COR-L47 (cell line): ENCODE measurements around the gene DCDC1.

Experiments used
- DNase-seq: peaks from one replicate; lab custom pipeline; 2025; lab: John Stamatoyannopoulos, UW

Gene DCDC1

DNA sequence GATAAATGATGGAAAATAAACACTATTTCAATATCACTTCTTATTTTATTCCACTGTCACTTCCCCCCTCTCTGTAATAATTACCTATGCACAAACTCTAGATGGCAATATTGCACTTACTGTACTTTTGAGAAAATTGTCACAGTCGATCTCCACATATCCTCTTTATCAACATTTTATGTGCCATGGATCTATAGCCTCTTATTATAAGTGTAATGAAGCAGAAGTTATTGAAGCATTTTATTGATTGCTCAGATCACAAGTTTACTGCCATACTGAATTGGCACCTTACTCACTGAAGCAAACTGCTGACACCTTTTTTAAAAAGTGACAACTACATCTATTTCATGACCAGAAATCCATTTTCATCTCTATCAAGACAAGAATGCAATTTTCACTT, 133.4 kb downstream of the DCDC1 start:
- DNase-seq: peak; percentile 32

DNA sequence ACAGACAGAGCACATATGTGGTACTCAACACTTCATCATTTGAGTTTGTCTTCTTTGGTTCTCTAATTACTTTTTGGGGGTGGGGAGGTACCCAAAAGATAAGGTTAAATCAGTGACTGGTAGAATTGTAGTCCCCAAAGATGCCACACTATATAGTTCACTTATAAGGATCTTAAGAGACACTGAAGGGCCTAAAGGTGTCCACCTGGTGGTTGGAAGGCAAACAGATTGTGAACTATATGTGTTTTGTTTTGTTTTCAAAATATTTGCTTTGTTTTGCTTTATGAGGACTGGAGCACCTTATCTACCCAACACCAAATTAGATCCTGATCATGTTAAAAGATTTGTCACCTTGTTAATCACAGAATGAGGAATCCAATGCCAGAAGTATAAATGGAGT, 136.1 kb downstream of the DCDC1 start:
- peak; percentile 42 for DNase-seq

DNA sequence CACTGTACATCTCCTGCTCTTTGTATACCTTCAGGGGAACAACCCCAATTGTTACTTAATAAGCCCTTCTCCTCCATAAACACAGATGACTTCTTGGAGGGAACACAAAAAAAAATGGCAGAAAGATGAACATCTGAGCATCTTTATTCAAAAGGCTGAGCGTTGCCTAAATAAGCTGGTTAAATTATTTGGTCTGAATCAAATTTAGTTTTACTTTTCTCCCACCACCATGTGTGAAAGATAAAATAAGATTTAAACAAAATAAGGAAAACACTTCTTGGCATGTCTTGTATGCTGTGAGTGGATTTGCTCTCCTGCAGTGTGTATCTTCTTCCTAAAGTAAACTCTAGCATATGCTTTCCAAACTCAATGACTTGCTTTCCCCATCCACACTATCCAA, 137.9 kb downstream of the DCDC1 start:
- DNase-seq: no peak

DNA sequence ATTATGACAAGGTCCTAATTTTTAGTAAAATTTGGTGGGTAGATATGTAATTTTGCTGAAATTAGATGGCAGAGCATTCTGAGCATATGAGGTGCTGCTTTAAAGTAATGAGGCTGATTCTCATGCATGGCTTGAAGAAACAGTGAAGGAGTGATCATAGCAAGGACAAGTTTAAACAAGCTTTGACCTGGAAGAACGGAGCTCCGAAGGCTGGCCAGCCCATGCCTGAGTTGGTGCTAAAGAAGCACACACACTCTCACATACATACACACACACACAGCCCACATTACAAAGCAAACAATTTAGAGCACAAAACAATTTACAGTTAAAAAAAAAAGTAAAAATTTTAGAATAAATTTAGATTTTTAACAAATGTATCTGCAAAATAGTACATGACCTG, 150.7 kb downstream of the DCDC1 start:
- DNase-seq: no peak

DNA sequence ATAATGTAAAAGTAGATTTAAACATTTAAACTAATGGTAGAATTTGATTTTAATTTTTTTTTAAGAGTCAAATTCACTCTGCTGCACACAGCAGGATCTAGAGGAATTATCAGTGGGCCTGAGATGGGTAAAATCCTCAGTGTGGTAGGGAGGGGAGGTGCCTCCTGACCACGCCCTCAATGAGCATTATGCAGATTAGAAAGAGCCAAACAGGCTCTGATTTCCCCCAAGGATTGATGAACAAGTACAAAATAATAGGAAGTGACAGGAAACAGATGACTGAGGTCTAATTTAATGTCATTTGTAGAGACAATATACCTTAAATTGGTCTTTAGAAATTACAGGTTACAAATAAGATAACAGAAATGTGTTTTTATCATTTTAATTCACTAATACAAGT, 155.2 kb downstream of the DCDC1 start:
- DNase-seq: no peak

DNA sequence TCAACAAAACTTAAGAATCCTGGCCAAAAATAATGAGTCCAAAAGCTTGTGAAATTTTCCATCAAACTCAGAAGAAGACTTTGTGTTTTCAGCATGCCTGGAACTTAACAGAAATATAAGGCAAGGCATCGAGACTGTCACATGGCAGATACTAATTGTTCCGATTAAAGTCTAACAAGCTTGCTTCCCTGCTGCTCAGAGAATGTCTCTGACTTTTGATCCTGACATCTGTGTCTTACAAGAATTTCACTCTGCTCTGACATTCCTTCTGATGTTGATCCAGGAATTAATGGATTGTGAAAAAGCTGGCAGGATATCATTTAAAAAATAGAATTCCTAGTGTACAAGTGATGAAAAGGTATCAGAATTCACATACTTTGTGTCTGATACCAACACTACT, 170.2 kb downstream of the DCDC1 start:
- no peak for DNase-seq

DNA sequence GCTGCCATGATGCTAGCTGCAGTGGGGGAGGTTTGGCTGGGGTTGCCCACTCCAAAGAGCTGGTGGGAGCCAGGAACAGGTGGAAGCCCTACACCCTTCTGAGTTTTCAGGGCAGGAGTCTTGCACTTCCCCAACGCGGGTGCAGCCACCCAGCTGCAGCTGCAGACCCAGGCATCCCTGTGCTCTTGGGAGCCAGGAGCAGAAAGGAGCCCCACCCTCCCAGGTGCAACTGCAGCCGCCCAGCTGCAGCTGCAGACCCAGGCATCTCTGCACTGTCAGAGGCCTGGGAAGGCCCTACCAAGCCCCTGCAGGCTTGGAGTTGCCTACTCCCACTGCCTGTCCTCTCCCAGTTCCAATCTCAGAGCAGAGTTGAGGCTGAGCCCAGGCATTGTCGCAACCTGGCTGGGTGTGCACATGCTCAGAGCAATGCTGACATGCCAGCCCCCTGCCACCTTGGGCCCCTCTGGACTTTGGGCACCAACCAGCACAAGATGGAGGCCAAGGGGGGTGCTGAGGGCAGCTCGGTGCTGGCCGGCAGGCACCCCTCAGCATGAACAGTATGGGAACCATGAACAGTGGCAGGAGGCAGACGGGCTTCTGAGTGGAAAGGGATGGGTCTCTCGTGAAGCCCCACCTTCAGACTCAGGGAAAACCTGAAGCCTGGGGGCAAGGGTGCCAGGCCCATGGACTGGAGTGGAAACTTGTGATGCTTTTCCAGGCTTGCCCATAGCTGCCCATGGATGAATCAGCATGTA, 195.4 kb downstream of the DCDC1 start:
- no peak for DNase-seq

DNA sequence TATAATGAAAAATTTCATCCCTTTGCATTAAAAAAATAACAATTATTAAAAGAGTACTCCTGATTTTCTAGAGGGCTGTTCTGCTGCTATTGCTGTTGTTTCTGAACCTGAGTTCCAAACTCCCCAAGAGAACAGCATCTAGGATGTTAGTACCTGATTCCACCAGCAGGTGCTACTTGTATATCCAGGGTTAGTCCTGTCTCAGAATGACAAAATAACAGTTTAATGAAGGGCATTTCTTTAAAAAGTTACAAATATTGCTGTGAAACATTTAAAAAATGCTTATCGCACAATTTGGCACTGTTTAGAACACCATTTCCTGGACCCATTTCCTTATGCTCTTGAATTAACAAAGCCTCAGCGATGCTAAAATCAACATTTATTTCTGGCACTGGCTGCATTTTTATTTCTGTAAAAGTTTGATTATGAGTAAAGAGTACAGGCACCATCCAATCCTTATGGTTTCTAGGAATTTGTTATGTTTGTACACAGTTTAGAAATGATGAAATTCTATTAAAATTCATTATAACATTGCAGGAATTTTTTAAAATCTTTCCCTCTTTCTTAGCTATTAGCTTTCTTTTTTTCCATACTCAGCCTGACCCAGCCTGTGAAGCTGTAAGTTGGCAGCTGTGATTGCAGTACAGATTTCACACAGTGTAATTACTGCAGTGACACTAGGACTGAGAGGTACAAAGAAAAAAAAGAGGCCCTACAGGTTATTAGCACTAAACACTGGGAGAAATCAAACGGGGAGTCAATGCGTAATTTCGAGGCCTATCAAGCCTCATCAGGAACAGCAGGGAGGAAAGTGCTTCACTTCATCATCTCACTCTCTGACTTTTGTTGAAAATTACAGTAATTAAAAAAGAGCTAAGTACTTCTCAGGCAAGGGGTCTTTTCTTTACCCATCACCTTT, 208.8 kb downstream of the DCDC1 start:
- DNase-seq: peak; percentile 88

DNA sequence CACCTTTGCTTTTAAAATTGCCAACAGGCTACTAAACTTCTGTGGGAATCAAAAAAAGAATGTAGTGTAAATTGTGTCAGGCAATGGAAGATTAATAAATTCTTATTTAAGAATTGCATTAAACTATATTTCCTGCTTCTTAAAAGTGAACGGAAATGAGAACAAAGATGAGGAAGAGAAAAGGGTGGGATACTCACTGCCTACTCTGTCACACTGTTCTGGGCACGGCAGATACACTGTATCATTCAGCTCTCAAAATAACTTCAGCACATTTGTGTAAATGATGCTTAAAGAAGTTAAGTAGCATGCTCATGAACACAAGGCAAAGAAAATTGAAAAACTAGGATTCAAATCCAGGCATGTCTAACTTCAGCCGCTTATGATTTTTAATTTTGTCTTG, 218.7 kb downstream of the DCDC1 start:
- DNase-seq: no peak

DNA sequence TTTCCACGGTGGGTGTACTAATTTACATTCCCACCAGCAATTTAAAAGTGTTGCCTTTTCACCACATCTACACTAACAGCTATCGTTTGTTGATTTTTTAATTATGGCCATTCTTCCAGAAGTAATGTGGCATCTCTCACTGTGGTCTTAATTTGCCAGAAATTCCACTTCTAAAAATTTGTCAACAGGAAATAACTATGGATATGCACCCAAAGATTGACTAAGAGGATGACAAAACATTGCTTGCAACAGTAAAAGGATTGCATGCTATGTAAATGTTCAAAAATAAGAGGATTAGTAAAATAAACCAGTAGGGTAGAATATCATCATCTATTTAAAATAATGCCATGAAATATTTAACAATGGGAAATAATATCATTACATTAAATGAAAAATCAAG, 219.5 kb downstream of the DCDC1 start:
- no peak for DNase-seq

DNA sequence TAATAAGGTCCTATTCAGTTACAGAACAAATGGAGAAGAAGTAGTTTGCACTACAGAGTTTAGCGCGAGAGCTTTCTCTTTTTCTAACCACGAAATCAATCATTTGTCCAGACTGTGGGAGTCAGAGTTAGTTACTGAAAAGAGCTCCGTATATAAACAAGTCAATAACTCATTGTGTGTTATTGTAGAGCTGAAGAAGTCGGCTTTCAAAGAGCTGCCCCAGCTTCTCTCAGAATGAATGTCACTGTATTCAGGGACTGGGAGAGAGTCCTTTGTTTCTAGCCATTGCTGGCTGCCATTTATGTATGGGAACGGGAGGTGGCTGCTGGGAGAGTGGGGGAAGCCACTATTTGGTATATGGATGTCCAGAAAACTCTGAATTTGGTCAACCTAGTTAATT, 227.8 kb downstream of the DCDC1 start:
- no peak for DNase-seq

DNA sequence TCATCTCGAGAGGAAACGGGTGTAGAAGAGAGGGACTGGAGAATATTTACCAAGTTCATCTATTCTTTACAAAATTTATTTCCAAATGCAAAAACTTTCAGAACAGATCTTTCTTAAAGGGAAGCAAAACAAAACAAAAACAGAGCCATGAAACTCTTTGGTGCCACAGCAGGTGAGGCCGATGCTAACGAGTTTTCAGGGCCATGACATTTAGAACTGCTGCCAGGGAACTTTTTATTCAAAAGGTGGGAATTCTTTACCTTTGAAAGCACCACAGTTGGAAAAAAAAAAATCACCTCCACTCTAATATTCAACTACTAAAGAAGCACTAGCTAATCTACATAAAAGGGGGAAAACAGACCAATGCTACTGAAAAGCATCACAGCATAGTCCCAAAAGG, 230.1 kb downstream of the DCDC1 start:
- DNase-seq: no peak

DNA sequence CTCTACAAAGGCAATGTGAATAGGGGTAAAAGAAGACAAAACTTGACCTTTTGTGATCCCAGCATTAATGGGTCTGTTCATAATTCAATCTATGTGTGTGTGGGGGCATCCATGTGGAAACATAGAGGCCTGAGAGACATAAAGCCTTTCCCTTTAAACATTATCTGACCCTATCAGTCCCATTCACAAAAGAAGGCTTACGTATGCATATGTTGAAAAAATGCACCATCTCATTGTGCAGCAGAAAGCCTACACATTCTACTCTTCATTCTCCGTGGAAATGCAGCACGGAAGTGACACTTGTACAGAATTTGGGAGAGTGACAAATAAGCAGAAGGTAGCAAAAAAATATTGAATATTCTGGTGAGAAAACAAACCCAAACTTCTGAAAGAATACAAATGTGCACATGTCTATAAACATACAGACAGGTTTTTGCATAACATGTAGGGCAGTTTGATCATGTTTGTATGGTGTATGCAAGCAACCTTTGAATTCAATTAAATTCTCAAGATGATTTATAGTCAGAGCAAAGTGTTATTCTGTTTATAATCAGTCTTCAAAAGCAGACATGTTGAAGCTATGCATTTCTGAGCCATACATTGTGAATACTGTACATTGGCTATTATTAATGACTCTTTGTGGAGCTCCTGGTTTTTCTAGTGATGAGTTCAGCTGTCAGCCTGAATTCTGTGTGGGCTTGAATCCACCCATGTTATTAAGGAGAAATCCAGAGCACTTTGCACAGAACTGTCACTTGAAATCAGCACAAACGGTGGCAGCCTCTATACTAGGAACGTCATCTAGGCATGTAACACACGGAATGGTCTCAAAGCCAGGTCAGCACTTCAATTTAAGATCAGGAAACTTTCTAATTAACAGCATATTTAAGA, 236.8 kb downstream of the DCDC1 start:
- no peak for DNase-seq

DNA sequence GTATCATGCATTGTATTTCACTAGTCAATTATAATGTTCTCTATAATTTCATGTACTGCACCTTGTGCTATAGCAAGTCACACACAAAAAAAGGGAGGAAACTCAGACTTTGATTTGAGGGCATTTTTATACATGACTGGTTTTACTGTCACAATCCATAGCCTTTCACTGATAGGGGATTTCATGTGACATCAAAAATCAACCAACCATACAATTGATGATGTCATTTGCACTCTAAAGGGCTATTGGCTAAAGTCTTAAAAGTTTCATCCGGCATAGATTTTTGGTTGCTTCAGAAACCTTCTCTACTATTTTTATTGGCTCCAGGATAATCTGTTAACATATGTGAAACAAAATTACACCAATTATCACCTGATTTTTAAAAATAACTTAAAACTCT, 237.8 kb downstream of the DCDC1 start:
- DNase-seq: no peak

DNA sequence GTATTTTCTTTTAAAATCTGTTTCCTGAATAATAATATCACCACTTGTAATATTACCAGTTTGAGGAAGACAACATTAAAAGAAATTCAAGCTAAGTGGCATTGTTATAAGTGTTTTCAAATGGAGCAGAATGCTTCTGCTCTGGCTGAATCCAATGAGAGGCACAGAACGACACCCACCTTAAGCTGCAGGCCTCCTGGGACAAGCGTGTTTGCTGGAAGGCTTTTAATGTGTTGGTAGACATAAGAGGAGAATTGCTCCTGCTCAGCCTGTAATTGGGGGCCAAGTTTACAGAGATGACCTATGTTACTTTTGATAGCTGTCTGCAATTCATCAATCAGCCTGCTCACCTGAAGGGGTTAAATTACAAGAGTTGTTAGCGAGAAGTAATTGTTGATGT, 242.2 kb downstream of the DCDC1 start:
- no peak for DNase-seq

DNA sequence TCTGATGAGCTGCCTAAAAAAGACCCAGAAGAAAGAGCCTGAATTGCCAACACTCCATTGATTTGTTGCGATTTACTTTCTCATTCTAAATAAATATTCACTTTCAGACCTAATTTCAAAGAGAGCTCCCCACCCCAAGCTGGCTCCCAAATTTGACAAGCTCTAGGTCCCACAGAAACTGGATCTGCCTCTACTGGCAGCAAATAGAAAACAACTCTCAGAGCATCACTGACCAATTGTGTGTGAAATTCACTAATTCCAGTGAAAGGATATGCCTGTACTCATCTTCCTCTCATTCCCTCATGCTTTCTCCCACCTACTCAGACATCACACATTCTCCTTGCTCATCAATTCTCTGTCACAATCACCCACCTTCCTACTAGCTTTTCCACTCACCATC, 249.1 kb downstream of the DCDC1 start:
- DNase-seq: no peak

DNA sequence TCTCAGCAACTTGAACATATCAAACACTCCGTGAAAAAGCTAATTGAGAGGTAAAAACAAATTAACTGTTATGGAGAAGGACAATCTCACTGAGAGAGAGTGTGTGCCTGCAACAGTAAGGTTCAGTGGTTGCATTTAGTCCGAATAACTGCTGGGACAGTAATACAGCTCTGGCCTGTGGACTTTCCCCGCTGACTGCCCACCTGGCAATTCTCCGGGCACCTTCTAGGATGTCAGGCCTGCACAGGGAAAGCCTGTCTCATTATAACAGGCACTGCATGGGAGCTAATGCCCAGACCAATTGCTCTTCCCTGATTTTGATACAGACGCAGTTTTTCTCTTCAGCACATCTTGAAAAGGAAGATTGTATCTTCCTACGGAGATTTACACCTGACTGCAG, 251.0 kb downstream of the DCDC1 start:
- no peak for DNase-seq

DNA sequence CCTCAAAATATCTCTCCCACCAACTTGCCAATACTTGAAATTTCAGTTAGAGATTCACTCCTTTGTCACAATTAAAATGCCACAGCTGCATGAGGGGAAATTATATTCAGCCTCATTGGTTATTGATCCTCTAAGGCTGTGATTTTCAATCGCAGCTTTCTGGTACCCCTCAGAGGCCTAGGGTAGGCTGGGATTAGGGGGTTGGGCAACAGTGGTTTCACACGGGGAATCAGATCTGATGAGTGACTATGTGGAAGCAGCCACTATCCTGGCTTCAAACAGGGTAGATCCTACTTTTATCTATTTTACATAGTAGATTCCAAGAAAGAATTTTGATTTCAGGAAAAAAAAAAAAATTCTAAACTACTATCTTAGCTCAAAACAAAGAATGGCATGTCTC, 252.5 kb downstream of the DCDC1 start:
- no peak for DNase-seq

DNA sequence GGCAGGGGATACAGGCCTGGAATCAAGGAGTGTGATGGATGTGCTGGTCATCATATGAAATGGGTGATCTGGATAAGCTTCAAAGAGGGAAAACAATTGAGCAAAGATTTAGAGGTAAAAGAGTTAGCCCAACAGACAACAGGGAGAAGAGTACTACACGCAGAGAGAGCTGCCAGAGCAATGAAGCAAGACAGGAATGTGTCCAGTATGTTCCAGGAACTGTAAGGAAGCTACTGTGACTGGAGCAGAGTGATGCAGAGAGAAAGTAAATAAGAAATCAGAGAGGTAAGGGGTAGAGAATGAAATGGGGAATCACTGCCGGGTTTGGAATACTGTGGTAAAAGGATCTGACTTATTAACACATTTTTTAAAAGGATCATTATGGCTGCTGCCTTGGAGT, 255.1 kb downstream of the DCDC1 start:
- no peak for DNase-seq

DNA sequence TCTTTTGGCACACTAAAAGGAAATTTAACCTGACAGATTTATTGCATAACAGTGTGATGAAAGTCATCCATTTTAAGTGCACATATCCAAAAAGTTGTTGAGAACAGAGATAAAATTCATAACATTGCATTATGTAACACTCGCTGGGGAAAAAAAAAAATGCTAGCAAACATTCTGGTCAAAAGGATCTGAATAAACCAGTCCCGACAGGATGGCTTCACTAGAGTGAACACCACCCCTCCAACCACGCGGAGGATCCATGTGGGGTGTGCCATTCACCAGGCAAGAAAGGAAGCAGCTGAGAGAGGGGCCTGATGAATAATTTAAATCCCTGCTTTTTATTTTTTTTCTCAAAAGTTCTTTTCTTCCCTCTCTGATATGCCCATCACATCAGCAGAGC, 258.7 kb downstream of the DCDC1 start:
- no peak for DNase-seq

DNA sequence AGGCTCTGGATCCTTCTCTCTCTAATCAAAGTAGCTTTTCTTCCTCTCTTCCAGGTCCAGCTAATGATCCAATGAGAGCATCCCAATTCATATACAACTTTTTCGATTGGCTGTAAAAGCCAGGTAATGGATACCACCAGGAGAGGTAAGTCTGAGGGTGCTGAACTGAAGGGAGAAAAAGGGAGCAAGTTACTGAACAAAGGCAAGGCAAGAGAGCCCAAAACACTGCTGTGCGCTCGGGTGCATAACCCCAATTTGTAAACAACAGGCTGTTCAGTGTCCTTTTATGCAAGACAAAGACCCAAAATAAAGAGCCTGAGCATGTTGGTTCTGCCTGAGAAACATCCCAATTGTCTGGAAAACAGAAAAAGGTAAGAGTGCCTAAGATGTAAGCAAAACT, 260.1 kb downstream of the DCDC1 start:
- no peak for DNase-seq

DNA sequence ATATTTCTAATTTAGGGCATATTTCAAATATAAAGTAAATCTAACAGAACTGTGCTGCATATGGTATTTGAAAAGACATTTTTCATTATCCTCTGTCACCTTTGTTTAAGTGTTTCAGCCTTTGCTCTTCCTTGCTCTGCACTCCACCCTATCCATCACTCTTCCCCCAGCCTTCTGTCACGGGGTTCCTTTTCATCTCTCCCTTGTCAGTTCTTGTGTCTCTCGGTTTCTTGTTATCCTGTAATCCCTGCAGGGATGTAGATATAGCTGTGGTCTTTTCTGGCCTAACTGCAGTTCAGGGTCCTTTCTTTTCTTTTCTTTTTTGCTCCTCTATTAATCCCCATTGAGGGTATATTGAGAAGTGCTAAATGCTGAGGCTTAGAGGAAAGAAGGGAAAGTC, 261.9 kb downstream of the DCDC1 start:
- no peak for DNase-seq
